Brain microvascular endothelial cell (primary cell): ENCODE measurements around the gene FBXO10.
"Not testable (repeated sequence)": the region's sequence is repeated elsewhere in the genome, so short reads cannot be mapped to it uniquely, and the experiment has no call there.

Source experiments
- DNase-seq: peaks from one replicate; pipeline ENCODE4 v3.0.0-alpha.2; 2020
- H3K27ac ChIP-seq: fragments of 250-450 bp; sonication (Bioruptor Pico); 2 replicates; pipeline ENCODE4 v1.5.1; 2020; ENCODE audit warnings: mild to moderate bottlenecking, moderate library complexity
- H3K27me3 ChIP-seq: fragments of 250-450 bp; sonication (Bioruptor Pico); replicated peaks from 2 replicates; pipeline ENCODE4 v1.5.1; 2020; ENCODE audit warnings: mild to moderate bottlenecking
- H3K36me3 ChIP-seq: fragments of 250-450 bp; sonication (Bioruptor Pico); replicated peaks from 2 replicates; pipeline ENCODE4 v1.5.1; 2020; ENCODE audit warnings: mild to moderate bottlenecking
- H3K4me3 ChIP-seq: 2 replicates; pipeline ENCODE4 v1.5.1; 2011; ENCODE audit warnings: low read depth, mild to moderate bottlenecking, control low read depth, low read length, moderate library complexity
- CTCF ChIP-seq: IDR thresholded peaks from 2 replicates; pipeline ENCODE4 v1.5.1; 2011; ENCODE audit warnings: low read depth, mild to moderate bottlenecking, moderate library complexity, low read length, control low read depth, inconsistent platforms; ENCODE audit errors: missing control alignments
- in situ Hi-C: cut with HindIII; loops from 2 replicates; pipeline ENCODE4 v1.10.0; 2017; ENCODE audit warnings: low sequenced_read_pairs, low pct_ligation_motif_present

Gene FBXO10

DNA sequence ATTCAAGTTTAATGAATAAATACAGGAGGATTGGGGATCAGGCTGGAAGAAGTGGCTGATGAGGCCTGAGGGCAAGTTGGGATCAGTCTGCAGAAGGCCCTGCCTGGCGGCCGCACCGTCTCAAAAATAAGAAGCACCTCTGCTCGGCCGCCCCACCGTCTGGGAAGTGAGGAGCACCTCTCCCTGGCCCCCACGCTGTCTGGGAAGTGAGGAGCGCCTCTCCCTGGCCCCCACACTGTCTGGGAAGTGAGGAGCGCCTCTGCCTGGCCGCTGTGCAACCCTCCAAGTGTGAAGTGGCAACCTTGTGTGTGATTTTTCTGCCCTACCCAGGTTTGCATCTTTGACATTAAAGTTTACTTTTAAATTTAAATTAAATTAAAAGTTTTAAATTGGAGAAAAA is 55.1 kb downstream of the FBXO10 start:
- Histone ChIP-seq H3K4me3 (no peak overlapping the region), H3K36me3 (peaks cover 24% of the 10 kb centered on the region), H3K27me3 (no peaks in the 10 kb centered on the region), H3K27ac (no peak overlapping the region)
- no peak for DNase-seq
- in situ Hi-C loops = no loop called here
- no peak for TF ChIP-seq CTCF

GRCh38 chr9:37520641-37521040 is 55.5 kb downstream of the FBXO10 start:
- no peaks in the 10 kb centered on the region for H3K27me3 ChIP-seq
- DNase-seq = no peak
- in situ Hi-C loops = no loop called here
- no peak overlapping the region for H3K27ac ChIP-seq
- peak; percentile 21 for TF ChIP-seq CTCF
- H3K4me3 ChIP-seq = no peak overlapping the region
- peaks cover 22% of the 10 kb centered on the region for H3K36me3 ChIP-seq

DNA sequence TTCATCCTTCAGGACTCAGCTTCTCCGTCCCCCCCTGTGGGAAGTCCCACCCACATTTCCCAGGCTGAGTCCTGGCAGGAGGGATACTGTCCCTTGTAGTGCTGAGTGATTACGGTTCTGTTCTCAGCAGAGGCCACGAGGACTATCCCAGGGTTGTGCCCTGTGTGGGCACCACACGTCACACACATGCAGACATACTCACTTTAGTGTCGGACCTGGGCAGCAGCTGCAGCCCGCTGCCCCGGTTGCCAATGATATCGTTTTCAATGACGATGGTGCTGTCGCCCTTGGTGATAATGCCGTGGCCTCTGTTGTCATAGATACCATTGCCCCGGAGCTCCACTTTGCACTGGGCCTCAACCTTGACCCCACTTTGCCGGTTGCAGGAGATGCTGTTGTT is 58.3 kb downstream of the FBXO10 start:
- no peak overlapping the region for H3K4me3 ChIP-seq
- in situ Hi-C loops = no loop called here
- DNase-seq = no peak
- H3K27ac ChIP-seq = no peak overlapping the region
- no peak for TF ChIP-seq CTCF
- H3K36me3 ChIP-seq = peaks cover 17% of the 10 kb centered on the region
- no peaks in the 10 kb centered on the region for H3K27me3 ChIP-seq

GRCh38 chr9:37515620-37516258 is 60.4 kb downstream of the FBXO10 start:
- H3K27ac ChIP-seq = no peak overlapping the region
- DNase-seq = no peak
- peaks cover 7% of the 10 kb centered on the region for H3K36me3 ChIP-seq
- H3K4me3 ChIP-seq = no peak overlapping the region
- in situ Hi-C loops = no loop called here
- H3K27me3 ChIP-seq = no peaks in the 10 kb centered on the region
- TF ChIP-seq CTCF = no peak

- Histone ChIP-seq H3K36me3 (peaks cover 5% of the 10 kb centered on the region), H3K27me3 (no peaks in the 10 kb centered on the region), H3K4me3 (no peak overlapping the region), H3K27ac (no peak overlapping the region)
- in situ Hi-C loops = no loop called here
- no peak for DNase-seq
- TF ChIP-seq CTCF = no peak
These were observed 61.2 kb downstream of the FBXO10 start for GRCh38 chr9:37514999-37515398.

- H3K27me3 ChIP-seq, H3K27ac ChIP-seq, in situ Hi-C loops, DNase-seq, H3K4me3 ChIP-seq, H3K36me3 ChIP-seq: not testable (repeated sequence)
These were observed 61.8 kb downstream of the FBXO10 start for GRCh38 chr9:37514415-37514814.
